Neural progenitor cell (in vitro differentiated cells): ENCODE measurements around the gene NRG3. TPM values are rescaled to one million over a fixed set of nuclear protein-coding genes. Genes with fewer than 3 reads are reported as not detected.

ENCODE experiments used
- DNase-seq: peaks from one replicate; pipeline ENCODE4 v3.0.0-alpha.2; 2016; ENCODE audit warnings: low spot score
- H2AFZ ChIP-seq: fragments of 200-600 bp; sonication (generic); replicated peaks from 2 replicates; pipeline ENCODE4 v1.6.1; 2016; ENCODE audit warnings: antibody characterized with exemption
- H3F3A ChIP-seq: fragments of 200-600 bp; sonication (generic); 2 replicates; pipeline ENCODE4 v1.6.1; 2016; ENCODE audit warnings: antibody characterized with exemption, low read depth
- H3K27ac ChIP-seq: fragments of 200-600 bp; sonication (generic); 2 replicates; pipeline ENCODE4 v1.5.1; 2016; ENCODE audit warnings: mild to moderate bottlenecking
- H3K27me3 ChIP-seq: fragments of 200-600 bp; sonication (generic); 2 replicates; pipeline ENCODE4 v1.6.1; 2016; ENCODE audit warnings: mild to moderate bottlenecking, moderate library complexity
- H3K36me3 ChIP-seq: fragments of 200-600 bp; sonication (generic); 2 replicates; pipeline ENCODE4 v1.5.1; 2016
- H3K4me1 ChIP-seq: fragments of 200-600 bp; sonication (generic); 2 replicates; pipeline ENCODE4 v1.6.1; 2016; ENCODE audit warnings: mixed run types
- H3K4me2 ChIP-seq: fragments of 200-600 bp; sonication (generic); 2 replicates; pipeline ENCODE4 v1.6.1; 2016
- H3K4me3 ChIP-seq: fragments of 200-600 bp; sonication (generic); 2 replicates; pipeline ENCODE4 v1.5.1; 2016
- H3K79me2 ChIP-seq: fragments of 200-600 bp; sonication (generic); 2 replicates; pipeline ENCODE4 v1.6.1; 2016; ENCODE audit warnings: low read depth
- H3K9ac ChIP-seq: fragments of 200-600 bp; sonication (generic); 2 replicates; pipeline ENCODE4 v1.6.1; 2016
- H3K9me3 ChIP-seq: fragments of 200-600 bp; sonication (generic); 2 replicates; pipeline ENCODE4 v1.5.1; 2016; ENCODE audit warnings: low read depth
- H4K20me1 ChIP-seq: fragments of 200-600 bp; sonication (generic); 2 replicates; pipeline ENCODE4 v1.6.1; 2016; ENCODE audit warnings: low read depth
- H3K27ac Mint-ChIP-seq: 3 replicates; pipeline ENCODE4 v1.8.0; 2021; ENCODE audit warnings: mixed read lengths
- H3K27me3 Mint-ChIP-seq: 2 replicates; pipeline ENCODE4 v1.8.0; 2022; ENCODE audit warnings: low read depth, mild to moderate bottlenecking, inconsistent platforms, moderate library complexity, mixed read lengths; ENCODE audit not compliant: insufficient read depth
- H3K36me3 Mint-ChIP-seq: 3 replicates; pipeline ENCODE4 v1.8.0; 2021; ENCODE audit warnings: mixed read lengths
- H3K4me1 Mint-ChIP-seq: 3 replicates; pipeline ENCODE4 v1.8.0; 2021; ENCODE audit warnings: mixed read lengths
- H3K4me3 Mint-ChIP-seq: 3 replicates; pipeline ENCODE4 v1.8.0; 2021; ENCODE audit warnings: mild to moderate bottlenecking, moderate library complexity, mixed read lengths
- H3K9me3 Mint-ChIP-seq: 3 replicates; pipeline ENCODE4 v1.8.0; 2020; ENCODE audit warnings: mixed read lengths
- CTCF ChIP-seq: fragments of 200-600 bp; sonication (generic); IDR thresholded peaks from 2 replicates; pipeline ENCODE4 v1.5.1; 2017; ENCODE audit warnings: antibody characterized with exemption, mild to moderate bottlenecking
- EZH2 ChIP-seq: fragments of 200-600 bp; sonication (generic); IDR thresholded peaks from 2 replicates; pipeline ENCODE4 v1.6.1; 2017; ENCODE audit warnings: antibody characterized with exemption, mild to moderate bottlenecking, moderate library complexity
- EZH2phosphoT487 ChIP-seq: fragments of 200-600 bp; sonication (generic); IDR thresholded peaks from 2 replicates; pipeline ENCODE4 v1.6.1; 2017; ENCODE audit warnings: antibody characterized with exemption
- total RNA-seq: library from RNA; depleted of rRNA; stranded (reverse); fragments of >200 nt; gene quantifications from 2 replicates; pipeline ENCODE4 v1.2.3, GENCODE V29; 2015; ENCODE audit warnings: low replicate concordance

Gene NRG3
- total RNA-seq, 1 donor from 2014 or later = 1.9 TPM

DNA sequence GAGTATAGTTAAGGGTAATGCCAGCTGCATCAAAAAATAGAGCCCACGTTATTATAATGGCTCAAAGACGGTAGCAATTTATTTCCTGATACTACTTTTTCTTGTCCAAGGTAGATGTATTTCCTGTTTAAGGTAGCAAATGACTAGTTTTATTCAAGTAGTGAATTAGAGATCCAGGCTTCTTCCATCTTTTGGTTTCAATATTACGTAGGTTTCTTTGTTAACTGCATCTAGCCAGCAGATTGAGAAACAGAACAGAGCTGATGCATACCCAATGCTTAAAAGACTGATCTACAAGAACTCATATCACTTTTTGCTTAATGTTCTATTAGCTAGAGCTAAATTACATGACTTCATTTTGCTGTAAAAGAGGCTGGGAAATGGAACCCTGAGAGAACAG lies 992.1 kb downstream of the NRG3 start:
- Histone ChIP-seq H3K4me1 (no peaks in the 10 kb centered on the region), H2AFZ (no peak overlapping the region), H3K9ac (no peak overlapping the region), H3K9me3 (no peaks in the 10 kb centered on the region), H3F3A (no peaks in the 10 kb centered on the region), H3K79me2 (no peaks in the 10 kb centered on the region), H3K4me3 (no peak overlapping the region), H3K27ac (no peak overlapping the region), H4K20me1 (no peaks in the 10 kb centered on the region), H3K36me3 (no peaks in the 10 kb centered on the region), H3K27me3 (no peaks in the 10 kb centered on the region), H3K4me2 (no peak overlapping the region)
- no peak for DNase-seq
- Mint-ChIP-seq H3K9me3 (no peaks in the 10 kb centered on the region), H3K4me3 (no peak overlapping the region), H3K4me1 (no peaks in the 10 kb centered on the region), H3K36me3 (no peaks in the 10 kb centered on the region), H3K27ac (no peak overlapping the region), H3K27me3 (no peaks in the 10 kb centered on the region)
- no peak for TF ChIP-seq EZH2phosphoT487
- TF ChIP-seq CTCF = no peak
- TF ChIP-seq EZH2 = no peak

GRCh38 chr10:82874671-82875070 lies 999.7 kb downstream of the NRG3 start:
- Histone ChIP-seq H3F3A (no peaks in the 10 kb centered on the region), H3K27me3 (no peaks in the 10 kb centered on the region), H3K79me2 (no peaks in the 10 kb centered on the region), H3K4me3 (no peak overlapping the region), H3K9ac (no peak overlapping the region), H2AFZ (no peak overlapping the region), H4K20me1 (no peaks in the 10 kb centered on the region), H3K27ac (no peak overlapping the region), H3K36me3 (no peaks in the 10 kb centered on the region), H3K4me1 (no peaks in the 10 kb centered on the region), H3K9me3 (no peaks in the 10 kb centered on the region), H3K4me2 (no peak overlapping the region)
- peaks cover 3% of the 10 kb centered on the region for H3K27me3 Mint-ChIP-seq
- no peak overlapping the region for H3K4me3 Mint-ChIP-seq
- no peaks in the 10 kb centered on the region for H3K4me1 Mint-ChIP-seq
- H3K36me3 Mint-ChIP-seq = no peaks in the 10 kb centered on the region
- H3K27ac Mint-ChIP-seq = no peak overlapping the region
- DNase-seq = no peak
- H3K9me3 Mint-ChIP-seq = no peaks in the 10 kb centered on the region
- no peak for TF ChIP-seq EZH2phosphoT487
- TF ChIP-seq EZH2 = no peak
- TF ChIP-seq CTCF = no peak

DNA sequence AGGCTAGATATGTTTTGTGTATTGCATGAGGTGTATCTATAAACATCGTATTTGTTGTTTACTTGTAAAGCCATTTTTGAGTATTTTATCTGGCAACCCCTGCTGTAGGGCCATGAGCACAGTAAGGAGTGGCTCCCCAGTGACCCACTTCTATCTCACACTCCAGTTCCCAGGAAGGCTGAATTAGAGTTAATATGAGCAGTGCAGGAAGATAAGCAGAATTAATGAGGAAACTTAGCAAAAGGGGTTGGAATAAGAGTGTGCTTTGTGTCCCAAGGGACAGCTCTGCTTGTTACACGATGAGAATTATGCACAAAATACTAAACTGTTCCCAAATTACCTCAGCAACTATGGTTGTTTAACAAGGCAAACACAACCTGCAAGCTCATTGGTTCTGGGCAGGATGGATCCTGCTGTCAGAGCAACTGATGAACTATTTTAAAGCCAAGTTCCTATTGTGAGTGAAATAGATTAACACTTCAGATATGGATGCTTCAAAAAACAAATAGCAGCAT lies 1005.8 kb downstream of the NRG3 start:
- Histone ChIP-seq H4K20me1 (no peaks in the 10 kb centered on the region), H3K79me2 (no peaks in the 10 kb centered on the region), H3K27me3 (no peaks in the 10 kb centered on the region), H3K4me1 (no peaks in the 10 kb centered on the region), H3K27ac (no peak overlapping the region), H3K9ac (no peak overlapping the region), H3K36me3 (no peaks in the 10 kb centered on the region), H3K4me2 (no peak overlapping the region), H2AFZ (no peak overlapping the region), H3K4me3 (no peak overlapping the region), H3K9me3 (no peaks in the 10 kb centered on the region), H3F3A (no peaks in the 10 kb centered on the region)
- TF ChIP-seq EZH2phosphoT487 (no peak), CTCF (no peak), EZH2 (no peak)
- no peaks in the 10 kb centered on the region for H3K36me3 Mint-ChIP-seq
- H3K9me3 Mint-ChIP-seq = no peaks in the 10 kb centered on the region
- H3K27ac Mint-ChIP-seq = no peak overlapping the region
- no peaks in the 10 kb centered on the region for H3K4me1 Mint-ChIP-seq
- no peak for DNase-seq
- H3K4me3 Mint-ChIP-seq = no peak overlapping the region
- H3K27me3 Mint-ChIP-seq = peaks cover 3% of the 10 kb centered on the region
